Mucosa of gallbladder (tissue), 1 donor: ENCODE data around the gene ZFPM1. TPM values are rescaled to one million over a fixed set of nuclear protein-coding genes. Genes with fewer than 3 reads are reported as not detected.
A peak's percentile ranks its signal among the peaks of the same experiment; 100 is the strongest.

Experiments
- DNase-seq: peaks from one replicate; pipeline ENCODE4 v3.0.0-alpha.2; 2020; ENCODE audit warnings: low spot score
- total RNA-seq: library from RNA; stranded (reverse); gene quantifications from one replicate; pipeline ENCODE4 v1.2.1, GENCODE V29; 2021
- donor health status: DM: no; HTN: no; CAD: no.

Gene ZFPM1
- total RNA-seq, 1 donor from 2014 or later: 72.0 TPM

DNA sequence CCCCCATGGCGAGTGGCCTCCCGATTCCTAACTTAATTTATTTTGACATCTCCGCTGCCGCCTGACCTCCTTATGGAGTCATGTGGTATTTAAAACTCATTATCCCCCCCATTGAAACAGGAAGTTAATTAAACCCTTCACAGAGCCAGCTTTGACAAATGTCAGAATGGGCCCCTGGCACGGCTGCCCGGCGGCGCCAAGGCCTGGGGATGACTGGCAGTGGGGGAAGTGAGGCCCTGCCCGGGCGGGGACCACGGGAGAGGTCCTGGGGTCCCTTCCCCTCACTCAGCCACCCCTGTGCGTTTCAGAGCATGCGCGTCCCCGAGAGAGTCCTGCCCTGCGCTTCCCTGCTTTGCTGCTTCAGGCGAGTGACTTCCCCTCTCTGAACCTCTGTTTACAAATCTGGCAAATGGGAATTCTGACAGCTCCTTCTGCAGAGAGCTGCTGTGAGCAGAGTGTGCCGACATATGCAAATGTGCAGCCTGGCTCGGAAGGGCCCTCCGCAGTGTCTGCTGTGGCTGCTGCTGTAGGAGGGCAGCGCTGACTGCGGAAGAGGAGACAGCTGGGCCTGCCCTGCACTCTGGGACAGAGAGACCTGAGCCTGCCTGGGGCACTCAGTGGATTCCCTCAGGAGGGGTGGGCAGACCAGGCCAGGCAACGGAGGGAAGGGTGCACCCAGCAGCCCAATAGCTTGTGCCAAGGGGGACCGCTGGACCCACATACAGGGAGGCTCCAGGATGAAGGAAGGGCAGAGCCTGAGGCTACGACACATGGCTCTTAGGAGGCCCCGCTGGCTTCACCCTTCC is 4.4 kb upstream of the ZFPM1 start:
- no peak for DNase-seq

DNA sequence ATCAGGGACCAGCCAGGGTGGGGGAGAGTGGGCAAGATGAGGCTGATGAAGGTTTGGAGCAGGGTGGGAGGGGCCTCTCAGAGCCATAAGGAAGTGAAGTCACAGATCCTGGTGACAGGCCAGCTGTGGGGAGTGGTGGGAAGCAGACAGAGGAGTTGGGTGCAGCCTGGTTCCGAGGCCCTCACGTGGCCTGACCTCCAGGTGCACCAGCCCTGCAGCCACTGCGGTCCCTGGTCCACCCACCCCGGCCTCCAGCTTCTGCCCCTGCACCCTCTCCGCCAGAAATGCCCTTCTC is 3.9 kb upstream of the ZFPM1 start:
- no peak for DNase-seq

DNA sequence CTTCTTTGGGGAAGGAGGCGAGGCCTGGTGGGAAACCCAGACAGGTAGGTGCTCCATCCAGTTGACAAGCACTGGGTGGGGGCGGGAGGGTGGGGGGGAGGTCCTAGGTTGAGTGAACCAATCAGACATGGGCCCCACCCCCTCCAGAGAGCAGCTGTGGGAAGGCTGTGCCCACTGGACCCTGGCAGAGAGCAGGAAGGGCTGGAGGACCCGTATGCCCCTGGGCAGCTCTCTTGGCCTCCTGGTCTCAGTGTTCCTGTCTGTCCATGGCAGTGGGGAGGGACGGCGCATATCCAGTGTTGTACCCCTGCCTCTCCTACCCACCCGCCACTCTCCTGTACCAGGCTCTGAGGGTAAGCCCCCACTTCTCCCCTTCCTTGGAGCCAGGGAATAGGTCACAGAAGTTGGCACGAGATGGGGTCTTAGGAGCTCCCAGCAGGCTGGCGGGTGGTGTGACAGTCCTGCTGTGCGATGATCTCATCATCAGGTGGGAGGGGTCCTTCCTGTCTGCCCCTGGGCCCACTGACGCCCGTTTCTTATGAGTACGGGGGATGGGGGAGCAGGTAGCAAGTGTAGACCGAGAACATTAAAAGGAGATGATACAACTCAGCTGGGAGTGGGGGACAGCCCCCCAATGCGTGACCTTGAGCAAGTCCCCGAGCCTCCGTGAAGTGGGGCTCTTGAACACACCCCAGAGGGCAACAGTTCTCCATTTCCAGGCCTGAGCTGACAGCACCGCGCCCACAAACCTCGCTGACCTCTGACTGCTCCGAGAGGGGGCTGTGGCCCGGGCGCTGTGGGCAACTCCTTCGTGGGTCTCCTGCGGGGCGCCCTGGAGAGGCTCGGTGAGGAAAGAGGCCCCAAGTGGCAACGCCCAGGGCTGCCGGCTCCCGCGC is 1.2 kb upstream of the ZFPM1 start:
- no peak for DNase-seq

DNA sequence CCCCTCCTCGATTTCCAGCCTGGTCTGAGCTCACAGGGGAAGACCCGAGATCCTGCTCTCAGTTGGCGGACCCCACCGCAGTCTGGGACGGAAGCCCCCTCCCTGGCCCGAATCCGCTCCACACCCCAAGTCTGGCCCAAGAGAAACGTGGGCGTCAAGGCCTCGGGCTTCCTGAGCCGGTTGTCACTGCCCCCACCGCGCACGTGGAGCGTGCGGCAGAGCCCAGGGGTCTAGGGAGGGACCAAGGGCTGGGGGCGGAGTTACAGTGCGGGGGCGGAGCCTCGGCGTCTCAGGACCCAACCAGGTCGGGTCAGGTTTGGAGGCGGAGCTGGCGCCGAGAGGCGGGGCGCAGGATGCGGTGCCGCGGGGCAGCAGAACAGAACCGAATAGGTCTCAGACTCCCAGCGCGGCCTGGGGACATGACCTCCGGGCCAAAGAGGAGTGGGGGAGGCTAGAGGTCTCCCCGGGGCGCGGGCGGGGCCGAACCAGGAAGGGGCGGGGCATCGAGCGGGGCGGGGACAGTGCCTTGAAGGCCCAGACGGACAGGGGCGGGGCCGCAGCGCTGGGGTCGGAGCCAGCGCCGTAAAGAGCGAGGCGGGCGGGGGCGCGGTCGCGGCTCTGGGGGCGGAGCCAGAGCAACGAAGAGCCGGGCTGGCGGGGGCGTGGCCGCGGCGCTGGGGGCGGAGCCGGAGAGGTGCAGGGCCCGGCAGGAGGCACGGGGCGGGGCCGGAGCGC is 431 bp upstream of the ZFPM1 start:
- peak; percentile 98 for DNase-seq

DNA sequence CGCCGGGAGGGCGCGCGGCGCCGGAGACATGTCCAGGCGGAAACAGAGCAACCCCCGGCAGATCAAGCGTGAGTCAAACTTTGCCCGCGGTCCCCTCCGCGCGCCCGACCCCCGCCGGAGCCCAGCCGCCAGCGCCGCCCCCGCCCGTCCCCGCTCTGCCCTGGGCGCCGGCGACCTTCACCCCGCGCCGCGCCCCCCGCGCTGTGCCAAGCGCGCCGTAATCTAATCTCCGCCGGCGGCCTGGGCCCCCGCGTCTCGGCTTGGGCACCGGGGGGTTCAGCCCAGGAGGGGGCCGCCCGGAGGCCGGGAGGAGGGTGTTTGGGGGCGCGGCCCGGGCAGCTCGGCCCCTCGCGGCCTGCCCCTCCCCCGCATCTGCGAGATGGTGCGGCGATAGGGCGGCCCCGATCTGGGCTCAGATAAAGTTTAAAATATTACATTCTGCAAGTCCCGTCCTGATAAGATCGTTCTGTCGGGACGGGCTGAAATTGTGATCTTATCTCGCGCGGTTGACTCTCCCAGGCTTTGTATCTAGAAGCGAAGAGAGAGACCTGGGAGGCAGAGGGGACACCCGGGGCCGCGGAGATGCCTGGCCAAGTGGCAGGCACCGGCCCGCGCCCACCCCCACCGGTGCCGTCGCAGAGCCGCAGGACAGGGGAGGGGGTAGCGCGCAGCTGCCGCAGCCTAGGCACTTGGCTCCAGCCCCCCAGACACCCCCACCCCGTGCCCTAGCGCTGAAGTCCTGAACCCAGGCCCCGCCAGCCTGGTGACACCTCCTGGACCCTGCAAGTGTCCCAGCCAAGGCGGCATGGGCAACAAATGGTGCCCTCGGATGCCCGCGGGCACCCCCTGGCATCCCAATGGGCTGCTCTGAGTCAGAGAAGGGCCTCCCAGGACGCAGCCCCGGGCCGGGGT is 787 bp downstream of the ZFPM1 start:
- no peak for DNase-seq

DNA sequence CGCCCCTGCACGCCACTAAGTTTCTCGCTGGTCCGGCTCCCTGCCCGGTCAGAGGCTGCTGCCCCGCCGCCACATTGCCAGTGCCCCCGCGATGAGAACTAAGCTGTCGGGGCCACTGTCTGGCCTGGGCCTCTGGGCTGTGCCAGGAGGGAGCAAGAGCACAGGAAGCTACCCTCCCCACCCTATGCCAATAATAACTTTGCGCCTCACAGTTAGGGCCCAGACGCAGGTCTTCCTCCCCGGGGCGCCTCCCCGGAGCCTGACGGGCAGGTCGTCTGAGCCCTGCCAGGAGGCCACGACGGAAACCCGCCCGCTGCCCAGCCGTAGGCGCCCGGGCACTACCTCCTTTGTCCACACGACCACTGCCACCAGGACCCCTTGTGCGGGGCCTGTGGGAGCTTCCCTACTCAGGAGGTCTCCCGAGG is 1.5 kb downstream of the ZFPM1 start:
- no peak for DNase-seq

DNA sequence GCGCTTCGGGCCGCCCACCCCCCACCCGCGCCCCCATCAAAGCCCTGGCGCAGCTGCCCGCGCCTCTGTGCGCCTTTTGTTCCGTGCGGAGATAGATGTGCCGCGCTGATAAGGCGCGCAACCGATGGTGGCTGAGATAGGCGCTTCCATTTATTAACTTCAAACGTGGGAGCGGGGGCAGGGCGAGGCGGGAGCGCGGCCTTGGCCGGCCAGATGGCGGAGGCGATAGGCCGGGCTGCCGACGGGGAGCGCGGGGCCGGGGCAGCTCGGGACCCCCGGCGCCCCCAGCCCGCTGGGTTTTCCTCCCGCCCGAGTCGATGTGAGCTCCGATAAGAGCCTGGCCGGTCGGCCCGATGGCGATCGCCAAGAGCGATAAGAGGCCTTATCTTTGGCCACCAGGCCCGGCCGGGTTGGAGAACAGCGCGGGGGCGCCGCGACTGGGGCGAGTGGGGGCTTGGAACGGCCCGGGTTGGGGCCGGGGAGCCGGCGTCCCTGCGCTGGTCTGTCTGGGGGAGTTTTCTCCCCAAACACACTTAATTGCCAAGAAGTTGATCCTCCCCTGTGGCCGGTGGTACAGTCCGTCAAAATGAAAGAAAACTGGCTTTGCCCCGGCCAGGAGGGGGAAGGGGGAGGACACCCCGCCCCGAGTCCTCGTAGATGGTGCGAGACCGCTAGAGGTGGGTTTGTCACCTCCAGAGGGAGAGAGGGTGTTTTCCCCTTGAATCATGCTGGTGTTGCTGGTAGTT is 2.7 kb downstream of the ZFPM1 start:
- DNase-seq: no peak

DNA sequence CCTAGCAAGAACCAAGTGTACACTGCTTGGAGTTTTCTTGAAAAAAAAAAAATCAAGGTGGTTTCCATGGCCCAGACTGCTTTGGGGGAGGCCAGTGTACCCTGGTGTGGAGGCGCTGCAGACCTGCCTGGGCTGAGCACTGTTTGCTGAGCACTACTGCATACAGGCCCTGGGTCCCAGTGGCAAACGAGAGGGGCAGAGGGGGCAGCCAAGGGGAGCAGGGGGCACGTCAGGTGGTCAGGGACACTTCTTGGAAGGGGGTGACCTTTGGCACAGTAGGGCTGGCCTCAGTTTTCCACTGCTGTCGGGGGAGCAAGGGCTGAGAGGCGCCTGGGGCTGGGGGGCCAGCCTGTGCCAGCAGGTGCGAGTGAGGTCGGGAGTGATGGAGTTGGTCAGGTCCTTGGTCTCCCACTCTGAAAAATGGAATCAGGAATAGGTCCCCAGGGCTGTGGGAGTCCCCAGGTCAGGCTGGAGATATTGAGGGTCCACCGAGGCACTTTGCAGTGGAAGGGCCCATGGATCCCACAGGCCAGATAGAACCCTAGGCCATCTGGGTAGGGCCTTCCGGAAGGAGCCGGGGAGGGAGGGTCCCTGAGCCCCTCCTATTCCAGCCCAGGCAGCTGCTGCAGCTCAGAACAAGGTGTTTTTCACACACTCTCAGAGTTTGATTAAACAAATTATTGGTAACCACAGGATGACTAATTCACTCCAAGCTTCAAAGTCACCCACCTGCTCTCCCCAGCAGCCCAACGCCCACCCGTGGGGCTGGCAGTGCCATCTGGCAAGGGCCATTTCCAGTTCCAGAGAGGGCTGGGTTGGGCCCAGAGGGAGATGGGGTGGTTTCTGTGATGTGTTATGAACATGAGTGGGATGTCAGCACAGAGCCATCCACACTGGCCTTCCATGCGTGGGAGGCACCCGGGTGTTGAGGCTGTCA is 3.5 kb downstream of the ZFPM1 start:
- DNase-seq: no peak

DNA sequence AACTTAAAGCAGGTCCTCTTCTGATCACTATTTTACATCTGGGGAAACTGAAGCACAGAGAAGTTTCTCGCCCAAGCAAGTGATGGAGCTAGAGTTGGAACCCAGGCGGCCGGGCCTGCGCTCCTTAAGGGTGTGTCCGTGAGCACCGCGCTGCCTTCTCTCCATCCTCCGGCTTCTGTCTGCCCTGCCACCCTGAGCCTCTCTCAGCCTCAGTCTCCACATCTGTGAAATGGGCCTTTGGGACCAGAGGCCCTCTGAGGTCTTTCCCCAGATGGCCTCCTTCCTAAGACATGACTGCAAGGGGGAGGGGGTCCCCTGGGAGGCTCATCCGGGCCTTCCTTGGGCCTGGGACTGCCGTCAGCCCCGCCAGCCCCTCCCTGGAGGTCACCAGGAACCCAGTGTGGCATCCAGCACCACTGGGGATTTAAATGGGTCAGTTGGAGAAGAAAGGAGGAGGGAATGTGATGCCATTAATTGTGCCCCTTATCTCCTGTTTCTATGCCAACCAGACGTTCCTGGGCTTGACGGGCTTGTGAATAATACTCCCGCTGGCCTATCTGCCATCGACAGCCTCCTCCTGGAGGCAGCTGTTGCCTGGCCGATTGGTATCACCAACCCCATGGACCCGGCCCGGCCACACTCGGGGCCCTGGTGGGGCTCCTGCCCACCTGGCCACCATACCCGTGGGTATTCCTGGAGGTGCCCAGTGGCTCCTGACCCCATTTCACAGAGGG is 5.1 kb downstream of the ZFPM1 start:
- no peak for DNase-seq

DNA sequence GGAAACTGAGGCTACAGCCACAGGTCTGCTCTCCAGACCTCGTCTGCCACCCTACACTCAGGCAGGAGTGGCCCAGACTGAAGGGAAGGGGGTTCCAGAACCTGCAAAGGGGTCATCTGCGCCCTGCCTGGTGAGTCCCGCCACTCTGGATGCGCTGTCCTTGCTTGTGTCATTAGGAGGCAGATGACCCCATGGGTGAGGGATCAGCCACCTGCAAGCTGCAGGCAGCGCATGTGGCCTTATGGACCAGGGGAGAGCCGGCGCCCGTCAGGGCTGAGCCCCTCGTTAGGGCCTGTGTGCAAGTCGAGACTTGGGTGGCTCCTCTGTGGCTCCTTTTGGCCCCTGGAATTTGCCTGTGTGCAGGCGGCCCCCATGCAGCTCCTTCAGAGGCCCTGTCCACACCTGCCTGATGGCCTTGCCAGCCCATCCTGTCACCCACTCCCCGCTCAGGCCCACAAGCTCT is 5.7 kb downstream of the ZFPM1 start:
- DNase-seq: no peak

DNA sequence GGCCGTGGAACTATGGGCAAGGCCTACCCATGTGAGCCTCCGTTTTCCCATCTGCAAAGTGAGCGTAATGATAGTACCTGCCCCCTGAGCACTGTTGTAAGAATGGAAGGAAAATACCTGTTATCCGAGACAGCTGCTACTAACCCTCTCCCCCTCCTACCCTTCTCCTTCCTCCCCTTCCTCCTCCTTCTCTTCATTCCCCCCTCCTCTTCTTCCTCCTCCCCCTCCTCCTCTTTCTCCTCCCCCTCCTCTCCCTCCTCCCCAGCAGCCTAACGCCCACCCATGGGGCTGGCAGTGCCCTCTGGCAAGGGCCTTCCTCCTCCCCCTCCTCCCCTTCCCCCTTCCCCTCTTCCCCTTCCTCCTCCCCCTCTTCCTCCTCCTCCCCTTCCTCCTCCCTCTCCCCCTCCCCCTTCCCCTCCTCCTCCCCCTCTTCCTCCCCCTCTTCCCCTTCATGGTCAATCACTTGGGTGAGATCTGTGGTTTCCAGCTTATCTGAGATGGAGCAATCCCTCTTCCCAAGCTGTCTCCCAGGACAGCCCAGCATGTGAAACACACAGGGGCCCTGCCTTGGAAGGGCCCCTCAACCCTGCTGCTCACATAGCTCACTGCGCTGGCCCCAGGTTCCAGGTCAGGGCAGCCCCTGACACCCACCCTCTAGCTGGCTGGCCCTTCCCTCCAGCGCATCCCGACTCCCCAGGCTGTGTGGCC is 6.4 kb downstream of the ZFPM1 start:
- no peak for DNase-seq

DNA sequence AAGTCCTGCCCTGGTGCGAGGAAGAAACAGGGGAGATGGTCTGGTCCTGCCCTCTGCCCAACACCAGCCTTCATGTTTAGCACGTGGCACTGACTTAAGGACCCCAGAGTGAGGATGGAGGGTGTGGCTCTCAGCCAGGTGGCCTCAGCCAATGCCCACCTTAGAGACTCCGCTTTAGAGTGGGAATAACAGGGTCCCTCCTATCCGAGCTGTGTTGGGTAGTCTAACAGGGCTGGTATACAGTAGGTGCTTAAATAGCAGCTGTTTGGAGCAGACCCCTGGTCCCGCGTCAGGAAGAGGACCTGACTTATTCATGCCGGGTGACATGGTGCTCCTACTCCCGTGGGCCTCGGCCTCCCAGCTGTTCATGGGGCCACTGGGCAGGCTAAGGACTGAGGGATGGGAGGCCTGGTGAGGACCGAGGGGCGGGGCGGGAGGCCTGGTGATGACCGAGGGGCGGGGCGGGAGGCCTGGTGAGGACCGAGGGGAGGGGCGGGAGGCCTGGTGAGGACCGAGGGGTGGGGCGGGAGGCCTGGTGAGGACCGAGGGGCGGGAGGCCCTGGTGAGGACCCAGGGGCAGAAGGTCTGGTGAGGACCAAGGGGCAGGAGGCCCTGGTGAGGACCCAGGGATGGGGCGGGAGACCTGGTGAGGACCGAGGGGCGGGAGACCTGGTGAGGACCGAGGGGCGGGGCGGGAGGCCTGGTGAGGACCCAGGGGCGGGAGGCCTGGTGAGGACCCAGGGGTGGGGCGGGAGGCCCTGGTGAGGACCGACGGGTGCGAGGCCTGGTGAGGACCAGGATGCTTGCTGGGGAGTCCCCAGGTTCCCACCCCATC is 7.6 kb downstream of the ZFPM1 start:
- DNase-seq: no peak

DNA sequence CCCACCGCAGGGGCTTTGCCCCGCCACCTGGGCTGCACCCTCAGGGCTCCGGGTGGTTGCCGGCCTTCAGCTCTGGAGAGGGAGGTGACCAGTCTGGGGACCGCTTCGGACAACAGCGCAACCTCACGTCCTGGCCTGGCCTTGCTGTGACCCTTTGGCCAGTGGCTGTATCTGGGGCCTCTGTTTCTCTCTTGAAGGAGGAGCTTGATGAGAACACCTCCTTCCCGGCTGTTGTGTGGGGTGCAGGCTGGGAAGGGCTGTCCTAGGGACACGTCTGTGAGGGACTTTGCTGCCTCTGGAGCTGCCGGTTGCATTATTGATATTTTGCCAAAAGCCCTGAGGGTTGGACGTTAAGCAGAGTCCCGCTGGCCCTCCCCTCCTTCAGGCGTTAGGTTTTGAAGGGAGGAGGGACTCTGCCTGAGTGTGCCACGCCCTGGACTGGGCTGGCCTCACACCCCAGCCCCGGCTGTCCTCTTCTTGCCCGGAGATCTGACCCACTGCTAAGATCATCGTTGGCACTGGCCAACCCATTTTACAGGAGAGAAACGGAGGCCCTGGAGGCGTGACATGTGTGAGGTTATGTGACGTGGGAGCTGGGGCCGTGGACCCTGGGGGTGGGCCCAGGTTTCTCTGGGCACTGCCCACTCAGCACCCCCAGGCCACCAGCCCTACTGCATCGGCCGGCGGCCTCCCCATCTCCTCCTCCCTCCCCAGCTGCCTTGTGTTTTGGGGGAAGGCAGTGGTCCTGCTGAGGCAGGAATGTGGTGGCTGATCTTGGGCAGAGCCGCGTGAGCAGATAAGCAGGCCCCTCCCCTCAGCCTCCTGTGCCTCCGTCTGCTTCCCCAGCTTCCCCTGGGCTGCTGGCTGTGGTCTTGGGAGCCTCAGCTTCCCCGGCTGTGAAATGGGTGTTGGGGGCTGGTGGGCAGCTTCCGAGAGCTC is 8.5 kb downstream of the ZFPM1 start:
- no peak for DNase-seq

DNA sequence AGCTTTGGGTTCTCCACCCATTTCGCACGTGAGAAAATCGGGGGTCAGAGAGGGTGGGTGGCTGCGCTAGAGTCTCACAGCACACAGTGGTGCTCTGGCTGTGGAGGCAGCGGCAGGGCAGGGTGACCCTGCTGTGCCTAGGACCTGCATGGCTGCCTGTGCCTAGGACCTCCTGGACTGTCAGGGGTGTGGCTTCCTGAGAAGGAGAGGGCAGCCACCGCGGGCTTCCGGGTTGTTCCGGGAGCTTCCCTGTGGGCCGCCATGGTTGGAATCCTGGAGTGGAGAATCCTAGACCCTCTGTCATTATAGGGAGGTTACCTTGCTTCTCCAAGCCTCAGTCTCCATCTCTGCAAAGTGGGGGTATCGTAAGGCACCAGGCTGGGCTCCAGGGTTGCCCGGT is 9.3 kb downstream of the ZFPM1 start:
- DNase-seq: no peak

DNA sequence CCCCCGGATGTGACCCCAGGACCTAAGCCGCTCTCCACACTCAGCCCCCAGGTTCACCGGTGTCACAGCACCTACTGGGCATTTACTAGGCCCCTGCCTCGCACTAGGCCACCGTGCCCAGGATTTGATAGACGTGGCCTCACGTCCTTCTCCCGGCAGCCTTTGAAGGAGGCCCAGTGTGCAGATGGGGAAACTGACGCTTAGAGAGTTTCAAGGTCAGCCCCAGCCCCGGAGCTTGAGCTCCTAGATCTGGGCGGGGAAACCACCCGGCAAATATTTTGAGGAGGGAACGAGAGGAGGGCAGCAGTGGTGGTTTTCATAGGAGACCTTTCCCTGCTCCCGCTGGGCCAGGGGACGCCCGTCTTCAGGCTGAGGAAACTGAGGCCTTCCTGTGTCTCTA is 10.3 kb downstream of the ZFPM1 start:
- DNase-seq: no peak
